Natural killer cell (primary cell): ENCODE data around the gene ZNF595. TPM values are rescaled to one million over a fixed set of nuclear protein-coding genes. Genes with fewer than 3 reads are reported as not detected.

Experiments used
- ATAC-seq, 3 donors: fragments of 150-1000 bp in 2 of 3; fragments of 200-7000 bp in 1 of 3; cut with Tn5 transposase; 1 replicate in 1 of 3; 2 replicates in 2 of 3; pipeline ENCODE4 v1.10.0; 2021; ENCODE audit warnings: mild to moderate bottlenecking in 2 of 3, moderate library complexity in 2 of 3
- DNase-seq, 2 donors: peaks; one replicate each; pipeline versions ENCODE4 v3.0.0 to v3.0.0-alpha.2; 2013 to 2021; ENCODE audit warnings: mixed read lengths in 1 of 2
- H3K27ac ChIP-seq: one replicate; pipeline ENCODE4 v1.5.1; 2013; ENCODE audit warnings: mild to moderate bottlenecking, low read length
- H3K27me3 ChIP-seq: one replicate; pipeline ENCODE4 v1.6.1; 2013; ENCODE audit warnings: low read length; ENCODE audit not compliant: control insufficient read depth, insufficient read depth
- H3K36me3 ChIP-seq: one replicate; pipeline ENCODE4 v1.6.1; 2013; ENCODE audit warnings: low read length; ENCODE audit not compliant: control insufficient read depth, insufficient read depth
- H3K4me1 ChIP-seq: one replicate; pipeline ENCODE4 v1.6.1; 2013; ENCODE audit warnings: low read length; ENCODE audit not compliant: control insufficient read depth, insufficient read depth
- H3K4me3 ChIP-seq: one replicate; pipeline ENCODE4 v1.5.1; 2013; ENCODE audit warnings: low read length
- H3K9me3 ChIP-seq: one replicate; pipeline ENCODE4 v1.6.1; 2013; ENCODE audit warnings: low read length; ENCODE audit not compliant: control insufficient read depth, insufficient read depth
- H3K27ac Mint-ChIP-seq, 2 donors: one replicate each; pipeline ENCODE4 v1.8.0; 2022; ENCODE audit warnings: mild to moderate bottlenecking in 2 of 2, mixed read lengths in 2 of 2, moderate library complexity in 1 of 2
- H3K27me3 Mint-ChIP-seq, 2 donors: one replicate each; pipeline ENCODE4 v1.8.0; 2022; ENCODE audit warnings: low read depth in 2 of 2, mixed read lengths in 2 of 2
- H3K36me3 Mint-ChIP-seq: one replicate; pipeline ENCODE4 v1.8.0; 2022; ENCODE audit warnings: mixed read lengths
- H3K4me1 Mint-ChIP-seq, 2 donors: one replicate each; pipeline ENCODE4 v1.8.0; 2022; ENCODE audit warnings: mixed read lengths in 2 of 2
- H3K4me3 Mint-ChIP-seq: one replicate; pipeline ENCODE4 v1.8.0; 2022; ENCODE audit warnings: mild to moderate bottlenecking, moderate library complexity, mixed read lengths
- H3K9me3 Mint-ChIP-seq, 2 donors: one replicate each; pipeline ENCODE4 v1.8.0; 2022; ENCODE audit warnings: mixed read lengths in 2 of 2
- WGBS: methylation state at CpG from one replicate; pipeline ENCODE4 v1.1.7; 2013; ENCODE audit warnings: missing lambda C conversion rate; ENCODE audit not compliant: insufficient coverage; 5-methylcytosine and 5-hydroxymethylcytosine counted together
- intact Hi-C: fragments of 100-400 bp; cut with micrococcal nuclease; formaldehyde crosslinking; loops from one replicate; pipeline ENCODE4 v1.14.2; 2022
- total RNA-seq, 4 donors: library from RNA; stranded (reverse); fragments of 120-200 nt in 1 of 4; gene quantifications; one replicate each; pipeline versions ENCODE4 v1.2.3 to v1.2.4, GENCODE V29; 2013 to 2022
- TF ChIP-seq, protein P1 (sequence below): fragments of 200-600 bp; IDR thresholded peaks from one replicate; pipeline ENCODE4 v1.8.0; 2022; ENCODE audit warnings: antibody characterized with exemption

The ZNF595 gene
- total RNA-seq, 3 donors from 2014 or later (not counting 1 experiment from before 2014, with no cell fraction given): 23.0 to 91.2 (median 38.0) TPM

DNA sequence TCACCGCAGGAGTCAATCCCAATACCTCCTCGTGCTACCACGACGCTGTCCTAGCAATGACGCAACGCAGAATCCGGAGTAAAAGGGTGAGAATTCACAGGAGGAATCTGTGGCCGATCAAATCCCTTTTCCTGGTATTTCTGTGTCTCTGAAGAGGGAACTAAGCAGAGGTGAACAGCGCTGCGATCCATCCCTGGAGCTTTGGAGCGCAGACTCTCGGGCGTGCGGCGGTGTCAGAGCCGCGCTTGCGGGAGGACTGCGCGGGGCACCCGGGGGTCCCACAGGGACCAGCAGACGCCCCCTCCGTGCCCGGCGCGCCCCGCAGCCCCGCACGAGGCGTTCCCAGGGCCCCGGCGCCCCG, 53.9 kb downstream of the ZNF595 start:
- intact Hi-C loops: no loop called here
- Mint-ChIP-seq H3K9me3 (peaks cover 2 to 6% of the 10 kb centered on the region in 2 donors), H3K4me1 (peaks cover 13 to 15% of the 10 kb centered on the region in 2 donors), H3K4me3 (peak overlapping the region; percentile 37), H3K27me3 (peaks cover 26 to 44% of the 10 kb centered on the region in 2 donors), H3K36me3 (peaks cover 22% of the 10 kb centered on the region), H3K27ac (no peak overlapping the region)
- Histone ChIP-seq H3K27me3 (peaks cover 21% of the 10 kb centered on the region), H3K27ac (no peak overlapping the region), H3K4me1 (peaks cover 7% of the 10 kb centered on the region), H3K9me3 (peaks cover 23% of the 10 kb centered on the region), H3K4me3 (no peak overlapping the region), H3K36me3 (no peaks in the 10 kb centered on the region)
- TF ChIP-seq, protein P1, sequence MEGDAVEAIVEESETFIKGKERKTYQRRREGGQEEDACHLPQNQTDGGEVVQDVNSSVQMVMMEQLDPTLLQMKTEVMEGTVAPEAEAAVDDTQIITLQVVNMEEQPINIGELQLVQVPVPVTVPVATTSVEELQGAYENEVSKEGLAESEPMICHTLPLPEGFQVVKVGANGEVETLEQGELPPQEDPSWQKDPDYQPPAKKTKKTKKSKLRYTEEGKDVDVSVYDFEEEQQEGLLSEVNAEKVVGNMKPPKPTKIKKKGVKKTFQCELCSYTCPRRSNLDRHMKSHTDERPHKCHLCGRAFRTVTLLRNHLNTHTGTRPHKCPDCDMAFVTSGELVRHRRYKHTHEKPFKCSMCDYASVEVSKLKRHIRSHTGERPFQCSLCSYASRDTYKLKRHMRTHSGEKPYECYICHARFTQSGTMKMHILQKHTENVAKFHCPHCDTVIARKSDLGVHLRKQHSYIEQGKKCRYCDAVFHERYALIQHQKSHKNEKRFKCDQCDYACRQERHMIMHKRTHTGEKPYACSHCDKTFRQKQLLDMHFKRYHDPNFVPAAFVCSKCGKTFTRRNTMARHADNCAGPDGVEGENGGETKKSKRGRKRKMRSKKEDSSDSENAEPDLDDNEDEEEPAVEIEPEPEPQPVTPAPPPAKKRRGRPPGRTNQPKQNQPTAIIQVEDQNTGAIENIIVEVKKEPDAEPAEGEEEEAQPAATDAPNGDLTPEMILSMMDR: no peak
- ATAC-seq: no peak
- 28% methylated on average over 33 of the region's 33 CpGs for WGBS
- DNase-seq: no peak

DNA sequence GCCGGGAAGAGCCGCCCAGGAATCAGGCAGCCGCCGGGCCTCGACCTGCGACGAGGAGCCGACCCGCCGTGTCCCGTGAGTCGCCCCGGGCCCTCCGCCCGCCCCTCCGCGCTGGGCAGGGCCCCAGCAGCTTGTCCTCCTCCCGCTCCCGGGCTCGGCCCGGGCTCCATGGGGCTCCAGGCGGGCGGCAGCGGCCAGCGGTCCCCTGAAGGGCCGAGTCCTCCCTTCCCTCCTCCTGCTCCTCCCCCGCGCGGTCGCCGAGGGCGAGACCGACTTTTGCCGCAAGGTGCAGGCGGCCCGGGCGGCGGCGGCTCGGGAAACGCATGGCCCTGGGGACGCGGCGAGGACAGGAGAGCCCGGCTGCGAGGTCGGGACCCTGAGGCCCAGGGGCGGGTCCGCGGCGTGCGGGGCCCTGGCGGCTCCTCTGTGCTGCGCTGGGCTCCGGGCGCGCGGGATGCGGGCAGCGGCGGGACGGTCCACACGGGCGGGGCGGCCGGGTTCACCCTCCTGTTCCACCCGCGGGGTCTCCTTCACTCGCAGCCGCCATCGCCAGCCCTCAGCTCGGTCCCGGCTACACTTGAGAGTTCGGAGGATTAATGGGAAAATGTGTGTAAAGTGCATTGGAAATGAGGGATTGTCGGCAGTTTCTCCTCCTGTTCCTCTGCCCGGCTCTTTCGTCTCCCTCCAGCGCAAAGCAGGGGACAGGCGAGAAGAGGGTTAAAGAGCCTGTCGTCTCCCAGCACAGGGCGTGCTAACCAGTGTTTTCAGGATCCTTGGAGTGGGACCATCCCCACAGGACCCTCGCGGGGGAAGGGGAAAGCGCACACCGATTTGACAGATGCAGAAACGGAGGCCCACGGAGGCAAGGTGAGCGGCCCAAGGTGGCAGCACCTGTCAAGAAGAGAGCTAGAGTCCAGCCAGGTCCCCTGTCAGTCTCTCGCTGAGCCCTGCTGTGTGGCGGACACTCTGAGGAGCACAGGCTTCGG, 54.6 kb downstream of the ZNF595 start:
- peaks cover 26 to 44% of the 10 kb centered on the region in 2 donors for H3K27me3 Mint-ChIP-seq

DNA sequence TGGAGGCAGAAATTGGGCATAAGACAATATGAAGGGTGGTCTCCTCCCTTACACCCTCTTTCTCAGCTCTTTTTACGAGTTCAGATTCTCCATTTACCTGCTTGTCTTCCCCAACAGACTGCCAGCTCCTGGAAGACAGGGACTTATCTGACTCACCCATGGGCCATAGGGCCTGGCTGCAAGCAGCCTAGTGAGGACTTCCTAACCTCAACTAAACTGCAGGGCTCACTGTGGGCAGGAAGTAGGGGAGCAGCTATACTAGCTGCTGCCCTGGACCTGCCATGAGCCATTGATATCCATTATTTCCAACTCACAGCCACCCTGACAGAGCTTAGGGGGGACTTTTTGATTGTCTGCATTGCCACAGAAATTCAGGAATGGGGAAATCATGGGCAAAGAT, 59.6 kb downstream of the ZNF595 start:
- H3K27me3 ChIP-seq: peaks cover 7% of the 10 kb centered on the region
- H3K27me3 Mint-ChIP-seq: peaks cover 20 to 25% of the 10 kb centered on the region in 2 donors
- TF ChIP-seq, protein P1: no peak
- H3K27ac ChIP-seq: no peak overlapping the region
- peaks cover 39 to 47% of the 10 kb centered on the region in 2 donors for H3K4me1 Mint-ChIP-seq
- 92% methylated on average over 1 of the region's 1 CpG for WGBS
- DNase-seq: no peak
- H3K4me3 ChIP-seq: no peak overlapping the region
- H3K9me3 ChIP-seq: peaks cover 3% of the 10 kb centered on the region
- no peaks in the 10 kb centered on the region for H3K36me3 ChIP-seq
- H3K27ac Mint-ChIP-seq: peak overlapping the region in 1 of 2 donors; percentile 21
- H3K9me3 Mint-ChIP-seq: peaks cover 0 to 4% of the 10 kb centered on the region in 2 donors
- intact Hi-C loops: no loop called here
- no peak for ATAC-seq
- H3K4me1 ChIP-seq: peaks cover 3% of the 10 kb centered on the region
- H3K36me3 Mint-ChIP-seq: no peaks in the 10 kb centered on the region
- H3K4me3 Mint-ChIP-seq: no peak overlapping the region

More for the DNA sequence above, 54.6 kb downstream of the ZNF595 start:
- Mint-ChIP-seq H3K27ac (no peak overlapping the region), H3K4me3 (peak overlapping the region; percentile 60), H3K36me3 (peaks cover 18% of the 10 kb centered on the region), H3K9me3 (peaks cover under 1 to 4% of the 10 kb centered on the region in 2 donors), H3K4me1 (peaks cover 16 to 19% of the 10 kb centered on the region in 2 donors)
- Histone ChIP-seq H3K27ac (no peak overlapping the region), H3K36me3 (no peaks in the 10 kb centered on the region), H3K9me3 (peaks cover 17% of the 10 kb centered on the region), H3K4me1 (peaks cover 7% of the 10 kb centered on the region), H3K4me3 (no peak overlapping the region), H3K27me3 (peaks cover 21% of the 10 kb centered on the region)
- DNase-seq (no peak), ATAC-seq (peak in 2 of 3 donors; percentile 47 to 67)
- TF ChIP-seq, protein P1: no peak
- WGBS: 19% methylated on average over 91 of the region's 91 CpGs
- intact Hi-C loops: no loop called here
